T-helper 1 cell treated with Interleukin-12 subunit alpha and Interleukin-12 subunit beta and Interleukin-4 antibody, amounts not matched to agents 30 μg/mL and 1 μg/mL, for 36 hours (primary cell): Measurements from ENCODE around the gene PTCHD4.

ENCODE experiments used
- H3K27ac Mint-ChIP-seq: one replicate; pipeline ENCODE4 v1.8.0; 2021; ENCODE audit warnings: mild to moderate bottlenecking, mixed read lengths
- H3K27me3 Mint-ChIP-seq: one replicate; pipeline ENCODE4 v1.8.0; 2021; ENCODE audit warnings: low read depth, mixed read lengths
- H3K36me3 Mint-ChIP-seq: one replicate; pipeline ENCODE4 v1.8.0; 2021; ENCODE audit warnings: low read depth, mixed read lengths
- H3K4me1 Mint-ChIP-seq: one replicate; pipeline ENCODE4 v1.8.0; 2021; ENCODE audit warnings: low read depth, mixed read lengths
- H3K4me3 Mint-ChIP-seq: one replicate; pipeline ENCODE4 v1.8.0; 2021; ENCODE audit warnings: mild to moderate bottlenecking, moderate library complexity, mixed read lengths
- H3K9me3 Mint-ChIP-seq: one replicate; pipeline ENCODE4 v1.8.0; 2021; ENCODE audit warnings: mixed read lengths

The PTCHD4 gene

GRCh38 chr6:48080227-48081009, 30.6 kb downstream of the PTCHD4 start:
- Mint-ChIP-seq H3K4me3 (no peak overlapping the region), H3K27me3 (no peaks in the 10 kb centered on the region), H3K9me3 (no peaks in the 10 kb centered on the region), H3K36me3 (no peaks in the 10 kb centered on the region), H3K4me1 (no peaks in the 10 kb centered on the region), H3K27ac (no peak overlapping the region)

GRCh38 chr6:48078120-48078519, 32.9 kb downstream of the PTCHD4 start:
- H3K4me1 Mint-ChIP-seq, result no peaks in the 10 kb centered on the region
- no peak overlapping the region for H3K27ac Mint-ChIP-seq
- no peaks in the 10 kb centered on the region for H3K27me3 Mint-ChIP-seq
- no peaks in the 10 kb centered on the region for H3K36me3 Mint-ChIP-seq
- no peak overlapping the region for H3K4me3 Mint-ChIP-seq
- no peaks in the 10 kb centered on the region for H3K9me3 Mint-ChIP-seq

GRCh38 chr6:48075181-48075580, 35.8 kb downstream of the PTCHD4 start:
- Mint-ChIP-seq H3K4me3 (no peak overlapping the region), H3K36me3 (no peaks in the 10 kb centered on the region), H3K27ac (no peak overlapping the region), H3K9me3 (no peaks in the 10 kb centered on the region), H3K27me3 (no peaks in the 10 kb centered on the region), H3K4me1 (no peaks in the 10 kb centered on the region)

GRCh38 chr6:48073976-48074767, 36.8 kb downstream of the PTCHD4 start:
- Mint-ChIP-seq H3K27ac (no peak overlapping the region), H3K4me3 (no peak overlapping the region), H3K27me3 (peaks cover 9% of the 10 kb centered on the region), H3K36me3 (no peaks in the 10 kb centered on the region), H3K4me1 (no peaks in the 10 kb centered on the region), H3K9me3 (no peaks in the 10 kb centered on the region)

GRCh38 chr6:48071833-48072232, 39.2 kb downstream of the PTCHD4 start:
- Mint-ChIP-seq H3K27ac (no peak overlapping the region), H3K4me1 (no peaks in the 10 kb centered on the region), H3K4me3 (no peak overlapping the region), H3K9me3 (no peaks in the 10 kb centered on the region), H3K36me3 (no peaks in the 10 kb centered on the region), H3K27me3 (peaks cover 24% of the 10 kb centered on the region)

GRCh38 chr6:48069280-48069679, 41.7 kb downstream of the PTCHD4 start:
- peaks cover 24% of the 10 kb centered on the region for H3K27me3 Mint-ChIP-seq
- H3K36me3 Mint-ChIP-seq, result no peaks in the 10 kb centered on the region
- no peak overlapping the region for H3K4me3 Mint-ChIP-seq
- no peaks in the 10 kb centered on the region for H3K9me3 Mint-ChIP-seq
- no peaks in the 10 kb centered on the region for H3K4me1 Mint-ChIP-seq
- H3K27ac Mint-ChIP-seq, result no peak overlapping the region

GRCh38 chr6:48068278-48069251, 42.4 kb downstream of the PTCHD4 start:
- Mint-ChIP-seq H3K9me3 (no peaks in the 10 kb centered on the region), H3K27me3 (peaks cover 24% of the 10 kb centered on the region), H3K4me3 (no peak overlapping the region), H3K27ac (no peak overlapping the region), H3K36me3 (no peaks in the 10 kb centered on the region), H3K4me1 (no peaks in the 10 kb centered on the region)

GRCh38 chr6:48067886-48068277, 43.1 kb downstream of the PTCHD4 start:
- Mint-ChIP-seq H3K27me3 (peaks cover 24% of the 10 kb centered on the region), H3K4me3 (no peak overlapping the region), H3K36me3 (no peaks in the 10 kb centered on the region), H3K27ac (no peak overlapping the region), H3K9me3 (no peaks in the 10 kb centered on the region), H3K4me1 (no peaks in the 10 kb centered on the region)

- Mint-ChIP-seq H3K27ac (no peak overlapping the region), H3K36me3 (no peaks in the 10 kb centered on the region), H3K27me3 (peaks cover 24% of the 10 kb centered on the region), H3K9me3 (no peaks in the 10 kb centered on the region), H3K4me1 (no peaks in the 10 kb centered on the region), H3K4me3 (no peak overlapping the region)
Observed at GRCh38 chr6:48067148-48067712, 43.8 kb downstream of the PTCHD4 start.

GRCh38 chr6:48061265-48061990, 49.6 kb downstream of the PTCHD4 start:
- Mint-ChIP-seq H3K27me3 (no peaks in the 10 kb centered on the region), H3K9me3 (no peaks in the 10 kb centered on the region), H3K4me3 (no peak overlapping the region), H3K27ac (no peak overlapping the region), H3K4me1 (no peaks in the 10 kb centered on the region), H3K36me3 (no peaks in the 10 kb centered on the region)
